Measurements from ENCODE around the gene MEGF9.

MEGF9 gene

GRCh38 chr9:120740132-120740531, 25.9 kb upstream of the MEGF9 start:
- H3K27me3 Mint-ChIP-seq (ENCODE audit: low read depth) = no peaks in the 10 kb centered on the region
- H3K36me3 Mint-ChIP-seq (ENCODE audit: low read depth) = no peaks in the 10 kb centered on the region
- H3K4me3 Mint-ChIP-seq = no peak overlapping the region
- H3K27ac Mint-ChIP-seq = no peak overlapping the region
- no peaks in the 10 kb centered on the region for H3K4me1 Mint-ChIP-seq (ENCODE audit: low read depth)
- no peaks in the 10 kb centered on the region for H3K9me3 Mint-ChIP-seq

- no peaks in the 10 kb centered on the region for H3K27me3 Mint-ChIP-seq (ENCODE audit: low read depth)
- H3K27ac Mint-ChIP-seq = no peak overlapping the region
- no peak overlapping the region for H3K4me3 Mint-ChIP-seq
- H3K36me3 Mint-ChIP-seq (ENCODE audit: low read depth) = no peaks in the 10 kb centered on the region
- no peaks in the 10 kb centered on the region for H3K9me3 Mint-ChIP-seq
- no peaks in the 10 kb centered on the region for H3K4me1 Mint-ChIP-seq (ENCODE audit: low read depth)
Observed at GRCh38 chr9:120737416-120738165, 23.3 kb upstream of the MEGF9 start.

DNA sequence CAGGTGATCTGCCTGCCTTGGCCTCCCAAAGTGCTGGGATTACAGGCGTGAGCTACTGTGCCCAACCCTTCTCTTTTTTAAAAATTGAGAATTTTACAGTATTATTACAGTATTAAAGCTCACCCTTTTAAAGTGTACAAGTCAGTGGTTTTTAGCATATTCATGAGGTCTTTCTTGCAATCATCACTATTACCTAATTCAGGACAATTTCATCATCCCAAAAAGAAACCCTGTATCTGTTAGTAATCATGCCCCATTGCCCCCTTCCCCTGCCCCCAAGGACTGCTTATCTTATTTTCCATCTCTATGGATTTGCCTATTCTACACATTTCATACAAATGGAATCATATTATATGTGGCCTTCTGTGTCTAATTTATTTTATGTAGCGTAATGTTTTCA, 22.6 kb upstream of the MEGF9 start:
- Mint-ChIP-seq H3K27me3 (ENCODE audit: low read depth) (no peaks in the 10 kb centered on the region), H3K27ac (no peak overlapping the region), H3K4me1 (ENCODE audit: low read depth) (no peaks in the 10 kb centered on the region)

GRCh38 chr9:120735415-120736126, 21.3 kb upstream of the MEGF9 start:
- Mint-ChIP-seq H3K4me3 (no peak overlapping the region), H3K9me3 (no peaks in the 10 kb centered on the region), H3K4me1 (ENCODE audit: low read depth) (no peaks in the 10 kb centered on the region), H3K27me3 (ENCODE audit: low read depth) (no peaks in the 10 kb centered on the region), H3K36me3 (ENCODE audit: low read depth) (no peaks in the 10 kb centered on the region), H3K27ac (no peak overlapping the region)

More for the DNA sequence above, 22.6 kb upstream of the MEGF9 start:
- no peaks in the 10 kb centered on the region for H3K36me3 Mint-ChIP-seq (ENCODE audit: low read depth)
- H3K9me3 Mint-ChIP-seq = no peaks in the 10 kb centered on the region
- no peak overlapping the region for H3K4me3 Mint-ChIP-seq

DNA sequence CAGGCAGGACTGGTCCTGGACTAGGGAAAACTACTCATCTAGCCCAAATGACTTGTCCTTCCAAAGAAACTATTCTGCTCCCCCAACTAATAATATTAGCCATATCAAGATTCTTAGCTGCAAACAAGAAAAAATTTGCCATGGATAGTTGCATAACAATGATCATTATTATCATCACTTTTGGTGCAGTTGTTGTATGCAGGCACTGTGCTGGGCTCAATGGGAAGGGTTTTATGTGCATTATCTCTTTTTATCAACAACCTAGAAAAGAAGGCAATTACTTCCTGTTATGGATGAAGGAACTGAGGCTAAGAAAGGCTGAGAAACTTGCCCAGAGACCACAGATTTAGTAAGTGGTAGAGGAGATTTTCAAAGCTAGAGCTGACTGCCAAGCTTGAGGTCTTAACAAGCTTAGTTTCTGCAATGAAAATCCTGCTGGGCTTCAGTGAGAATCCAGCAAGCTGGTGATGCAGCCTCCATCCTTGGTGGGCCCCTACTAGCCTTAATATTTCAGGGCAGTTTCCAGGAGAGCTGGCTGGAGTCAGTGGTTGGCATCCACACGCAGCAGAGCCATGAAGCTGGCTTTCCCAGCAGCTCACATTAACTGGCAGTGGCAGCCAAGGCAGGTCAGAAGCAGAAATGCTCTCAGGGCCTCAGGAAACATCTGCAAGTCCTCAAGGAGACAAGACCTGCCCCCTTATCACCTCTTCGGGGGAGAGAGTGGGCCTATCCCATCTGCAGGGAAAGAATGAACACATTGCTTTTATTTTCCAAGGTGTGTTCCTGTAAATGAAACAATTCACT, 20.5 kb upstream of the MEGF9 start:
- no peaks in the 10 kb centered on the region for H3K27me3 Mint-ChIP-seq (ENCODE audit: low read depth)
- no peak overlapping the region for H3K27ac Mint-ChIP-seq
- H3K4me3 Mint-ChIP-seq = no peak overlapping the region
- no peaks in the 10 kb centered on the region for H3K9me3 Mint-ChIP-seq
- H3K36me3 Mint-ChIP-seq (ENCODE audit: low read depth) = no peaks in the 10 kb centered on the region
- no peaks in the 10 kb centered on the region for H3K4me1 Mint-ChIP-seq (ENCODE audit: low read depth)

DNA sequence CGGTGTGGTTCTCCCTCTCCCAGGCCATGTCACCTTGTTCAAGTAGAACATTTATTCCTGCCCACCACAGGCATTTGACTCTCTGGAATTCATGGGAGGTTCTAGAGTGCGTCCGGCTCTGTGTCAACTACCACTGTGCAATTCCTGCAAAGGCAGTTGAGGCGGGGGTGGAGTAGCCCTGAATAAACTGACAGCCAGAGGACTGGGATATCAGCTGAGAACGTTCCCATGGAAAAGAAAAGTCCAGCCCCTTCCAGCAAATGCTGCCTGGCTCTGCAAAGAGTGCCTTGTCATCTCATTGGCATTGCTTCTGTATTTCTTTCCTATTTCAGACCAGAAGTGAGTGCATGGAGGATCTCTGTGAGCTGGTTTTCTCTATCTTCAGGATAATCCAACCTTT, 18.9 kb upstream of the MEGF9 start:
- Mint-ChIP-seq H3K9me3 (no peaks in the 10 kb centered on the region), H3K27ac (no peak overlapping the region), H3K4me1 (ENCODE audit: low read depth) (no peaks in the 10 kb centered on the region), H3K36me3 (ENCODE audit: low read depth) (no peaks in the 10 kb centered on the region), H3K4me3 (no peak overlapping the region), H3K27me3 (ENCODE audit: low read depth) (no peaks in the 10 kb centered on the region)

GRCh38 chr9:120730654-120731514, 16.6 kb upstream of the MEGF9 start:
- H3K27me3 Mint-ChIP-seq (ENCODE audit: low read depth) = no peaks in the 10 kb centered on the region
- H3K36me3 Mint-ChIP-seq (ENCODE audit: low read depth) = no peaks in the 10 kb centered on the region
- H3K4me1 Mint-ChIP-seq (ENCODE audit: low read depth) = peaks cover 8% of the 10 kb centered on the region
- no peak overlapping the region for H3K27ac Mint-ChIP-seq
- H3K9me3 Mint-ChIP-seq = no peaks in the 10 kb centered on the region
- H3K4me3 Mint-ChIP-seq = no peak overlapping the region

GRCh38 chr9:120729791-120730241, 15.5 kb upstream of the MEGF9 start:
- Mint-ChIP-seq H3K9me3 (no peaks in the 10 kb centered on the region), H3K27me3 (ENCODE audit: low read depth) (no peaks in the 10 kb centered on the region), H3K36me3 (ENCODE audit: low read depth) (no peaks in the 10 kb centered on the region), H3K4me3 (no peak overlapping the region), H3K4me1 (ENCODE audit: low read depth) (peaks cover 9% of the 10 kb centered on the region), H3K27ac (no peak overlapping the region)

GRCh38 chr9:120726484-120726883, 12.2 kb upstream of the MEGF9 start:
- no peaks in the 10 kb centered on the region for H3K36me3 Mint-ChIP-seq (ENCODE audit: low read depth)
- H3K27ac Mint-ChIP-seq = peak overlapping the region; percentile 16
- no peaks in the 10 kb centered on the region for H3K27me3 Mint-ChIP-seq (ENCODE audit: low read depth)
- H3K9me3 Mint-ChIP-seq = no peaks in the 10 kb centered on the region
- H3K4me1 Mint-ChIP-seq (ENCODE audit: low read depth) = peaks cover 9% of the 10 kb centered on the region
- no peak overlapping the region for H3K4me3 Mint-ChIP-seq

GRCh38 chr9:120725907-120726306, 11.6 kb upstream of the MEGF9 start:
- H3K36me3 Mint-ChIP-seq (ENCODE audit: low read depth) = no peaks in the 10 kb centered on the region
- H3K9me3 Mint-ChIP-seq = no peaks in the 10 kb centered on the region
- no peak overlapping the region for H3K27ac Mint-ChIP-seq
- H3K4me3 Mint-ChIP-seq = no peak overlapping the region
- H3K4me1 Mint-ChIP-seq (ENCODE audit: low read depth) = peaks cover 9% of the 10 kb centered on the region
- H3K27me3 Mint-ChIP-seq (ENCODE audit: low read depth) = no peaks in the 10 kb centered on the region

DNA sequence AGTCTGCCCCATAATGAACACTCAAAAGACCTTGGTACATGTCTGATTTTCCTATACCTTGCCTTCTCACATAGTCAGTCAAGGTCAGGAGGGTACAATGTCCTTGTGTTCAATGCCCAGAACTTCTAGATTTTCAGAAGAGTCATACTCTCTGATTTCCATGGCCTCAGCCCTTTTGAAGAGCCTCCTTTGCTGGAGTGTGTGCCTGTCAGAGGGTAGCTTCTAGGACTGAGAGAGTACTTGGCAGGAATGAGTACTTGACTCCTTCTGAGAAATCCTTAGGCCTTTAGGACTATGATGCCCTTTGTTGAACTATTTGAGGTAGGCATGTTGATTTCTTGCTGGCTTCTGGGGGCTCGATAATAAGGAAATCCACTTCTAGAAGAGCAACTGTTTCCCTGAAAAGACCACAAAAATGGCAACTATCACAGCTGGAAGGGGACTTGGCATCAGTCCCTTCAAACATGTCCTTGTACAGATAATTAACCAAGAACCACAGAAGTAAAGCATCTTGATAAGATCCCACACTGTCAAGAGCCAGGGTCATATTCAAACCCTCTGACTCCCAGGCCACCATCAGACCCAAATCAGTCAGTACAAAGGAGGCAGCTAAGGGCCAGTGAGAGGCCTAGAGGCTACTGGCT, 10.6 kb upstream of the MEGF9 start:
- Mint-ChIP-seq H3K36me3 (ENCODE audit: low read depth) (no peaks in the 10 kb centered on the region), H3K4me1 (ENCODE audit: low read depth) (peaks cover 9% of the 10 kb centered on the region), H3K9me3 (no peaks in the 10 kb centered on the region), H3K27me3 (ENCODE audit: low read depth) (no peaks in the 10 kb centered on the region), H3K4me3 (no peak overlapping the region), H3K27ac (no peak overlapping the region)

DNA sequence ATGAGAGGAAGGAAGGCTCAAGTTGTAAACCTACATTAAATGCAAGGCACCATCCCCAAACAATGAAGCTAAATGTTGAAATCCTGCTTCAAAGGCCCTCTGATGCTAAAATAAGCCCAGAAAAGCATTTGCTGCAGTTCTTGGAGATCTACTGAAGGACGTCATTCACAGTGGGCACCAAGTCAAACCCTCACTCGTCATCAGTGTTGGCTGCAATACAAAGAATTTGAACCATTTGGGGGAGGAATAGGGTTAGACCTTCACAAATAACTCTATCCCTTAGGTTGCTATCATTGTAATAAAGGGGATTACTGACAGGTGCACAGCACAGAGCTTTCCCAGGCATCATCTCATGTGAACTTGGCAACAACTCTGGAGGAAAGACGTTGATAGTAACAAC, 9.3 kb upstream of the MEGF9 start:
- no peaks in the 10 kb centered on the region for H3K27me3 Mint-ChIP-seq (ENCODE audit: low read depth)
- H3K4me3 Mint-ChIP-seq = no peak overlapping the region
- peaks cover 9% of the 10 kb centered on the region for H3K4me1 Mint-ChIP-seq (ENCODE audit: low read depth)
- H3K27ac Mint-ChIP-seq = no peak overlapping the region
- H3K9me3 Mint-ChIP-seq = no peaks in the 10 kb centered on the region
- H3K36me3 Mint-ChIP-seq (ENCODE audit: low read depth) = no peaks in the 10 kb centered on the region

DNA sequence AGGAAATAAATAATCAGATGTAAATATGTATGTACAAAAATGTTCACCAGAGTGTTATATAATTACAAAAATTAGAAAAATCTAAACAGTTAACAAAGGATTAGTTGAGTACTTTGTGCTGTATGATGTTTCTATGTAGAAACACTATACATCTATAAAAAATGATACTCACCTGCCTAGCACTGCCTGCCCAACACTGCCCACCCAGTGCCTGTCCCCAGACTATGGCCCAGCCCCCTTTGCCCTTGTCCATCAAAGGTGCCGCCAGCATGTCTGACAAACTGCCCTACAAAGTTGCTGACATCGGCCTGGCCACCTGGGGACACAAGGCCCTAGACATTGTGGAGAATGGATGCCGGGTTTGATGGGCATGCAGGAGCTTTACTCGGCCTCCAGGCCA, 6.1 kb upstream of the MEGF9 start:
- Mint-ChIP-seq H3K36me3 (ENCODE audit: low read depth) (no peaks in the 10 kb centered on the region), H3K4me1 (ENCODE audit: low read depth) (no peaks in the 10 kb centered on the region), H3K27me3 (ENCODE audit: low read depth) (no peaks in the 10 kb centered on the region), H3K27ac (no peak overlapping the region), H3K4me3 (no peak overlapping the region), H3K9me3 (no peaks in the 10 kb centered on the region)

DNA sequence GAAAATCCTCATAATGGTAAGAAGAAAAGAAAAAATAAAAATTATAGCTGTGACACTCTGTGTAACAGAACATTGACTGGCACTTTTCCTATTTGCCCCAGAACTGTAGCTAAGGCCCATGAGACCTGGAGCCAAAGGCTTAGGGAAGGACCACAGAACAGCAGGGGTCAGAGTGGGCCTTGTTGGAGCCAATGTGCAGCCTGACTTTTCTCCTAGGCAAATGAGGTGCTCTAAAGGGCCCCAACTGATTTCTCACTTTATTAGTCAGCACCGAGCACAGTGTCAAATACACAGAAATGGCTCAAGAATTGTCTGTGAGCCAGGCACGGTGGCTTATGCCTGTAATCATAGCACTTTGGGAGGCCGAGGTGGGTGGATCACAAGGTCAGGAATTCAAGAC, 4.0 kb upstream of the MEGF9 start:
- no peaks in the 10 kb centered on the region for H3K27me3 Mint-ChIP-seq (ENCODE audit: low read depth)

More for the DNA sequence above, 4.0 kb upstream of the MEGF9 start:
- Mint-ChIP-seq H3K36me3 (ENCODE audit: low read depth) (no peaks in the 10 kb centered on the region), H3K4me3 (no peak overlapping the region), H3K9me3 (no peaks in the 10 kb centered on the region), H3K4me1 (ENCODE audit: low read depth) (peaks cover 4% of the 10 kb centered on the region), H3K27ac (no peak overlapping the region)
